Measurements from ENCODE around the gene STARD13.

- TF ChIP-seq CTCF (IDR thresholded peaks at IDR 0.05) (no peak), EZH2 (IDR thresholded peaks at IDR 0.05; ENCODE audit: borderline replicate concordance, insufficient read depth, low read depth, low read length, poor library complexity, severe bottlenecking) (no peak)
Measured at GRCh38 chr13:33132644-33133440, 152.7 kb downstream of the STARD13 start.

All from B cell (primary cell).